Ishikawa (cell line): ENCODE results near the gene CGREF1.

ENCODE experiments used
- CEBPB ChIP-seq: IDR thresholded peaks from 2 replicates; pipeline ENCODE4 v1.6.1; 2012
- CREB1 ChIP-seq: IDR thresholded peaks from 2 replicates; pipeline ENCODE4 v1.6.1; 2012; ENCODE audit warnings: low read depth
- EGR1 ChIP-seq: IDR thresholded peaks from 2 replicates; pipeline ENCODE4 v1.6.1; 2012
- EP300 ChIP-seq: IDR thresholded peaks from 2 replicates; pipeline ENCODE4 v1.6.1; 2012; ENCODE audit warnings: borderline replicate concordance
- FOXM1 ChIP-seq: IDR thresholded peaks from 2 replicates; pipeline ENCODE4 v1.6.1; 2012; ENCODE audit warnings: low read depth, borderline replicate concordance
- NFIC ChIP-seq: IDR thresholded peaks from 2 replicates; pipeline ENCODE4 v1.6.1; 2012
- RAD21 ChIP-seq: IDR thresholded peaks from 2 replicates; pipeline ENCODE4 v1.6.1; 2012; ENCODE audit warnings: low read depth
- REST ChIP-seq: IDR thresholded peaks from 2 replicates; pipeline ENCODE4 v1.6.1; 2012; ENCODE audit warnings: low read depth, mild to moderate bottlenecking
- TAF1 ChIP-seq: IDR thresholded peaks from 2 replicates; pipeline ENCODE4 v1.6.1; 2012; ENCODE audit warnings: low read depth, mild to moderate bottlenecking
- TCF12 ChIP-seq: IDR thresholded peaks from 2 replicates; pipeline ENCODE4 v1.6.1; 2012; ENCODE audit warnings: low read depth
- TEAD4 ChIP-seq: IDR thresholded peaks from 2 replicates; pipeline ENCODE4 v1.6.1; 2012
- YY1 ChIP-seq: IDR thresholded peaks from 2 replicates; pipeline ENCODE4 v1.6.1; 2012; ENCODE audit warnings: low read depth
- TF ChIP-seq, protein P1 (sequence below): IDR thresholded peaks from 2 replicates; pipeline ENCODE4 v1.6.1; 2012
- TF ChIP-seq, protein P2 (sequence below): IDR thresholded peaks from 2 replicates; pipeline ENCODE4 v1.6.1; 2012

- no peak for TF ChIP-seq RAD21
- TF ChIP-seq, protein P1, sequence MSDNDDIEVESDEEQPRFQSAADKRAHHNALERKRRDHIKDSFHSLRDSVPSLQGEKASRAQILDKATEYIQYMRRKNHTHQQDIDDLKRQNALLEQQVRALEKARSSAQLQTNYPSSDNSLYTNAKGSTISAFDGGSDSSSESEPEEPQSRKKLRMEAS: no peak
- TF ChIP-seq CREB1: no peak
- no peak for TF ChIP-seq FOXM1
- TF ChIP-seq TAF1: no peak
- TF ChIP-seq CEBPB: no peak
- TF ChIP-seq REST: no peak
- TF ChIP-seq TCF12: no peak
- TF ChIP-seq TEAD4: no peak
- TF ChIP-seq EP300: no peak
- TF ChIP-seq YY1: no peak
- TF ChIP-seq NFIC: no peak
- TF ChIP-seq EGR1: no peak
- TF ChIP-seq, protein P2, sequence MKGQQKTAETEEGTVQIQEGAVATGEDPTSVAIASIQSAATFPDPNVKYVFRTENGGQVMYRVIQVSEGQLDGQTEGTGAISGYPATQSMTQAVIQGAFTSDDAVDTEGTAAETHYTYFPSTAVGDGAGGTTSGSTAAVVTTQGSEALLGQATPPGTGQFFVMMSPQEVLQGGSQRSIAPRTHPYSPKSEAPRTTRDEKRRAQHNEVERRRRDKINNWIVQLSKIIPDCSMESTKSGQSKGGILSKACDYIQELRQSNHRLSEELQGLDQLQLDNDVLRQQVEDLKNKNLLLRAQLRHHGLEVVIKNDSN: no peak
Measured at GRCh38 chr2:27136751-27137150, 17.8 kb upstream of the CGREF1 start.
